Measurements from ENCODE around the gene HOXB3. TPM values are rescaled to one million over a fixed set of nuclear protein-coding genes. Genes with fewer than 3 reads are reported as not detected.

Gene HOXB3
- total and polyA plus RNA-seq, 10 donors, result 3.6 to 23.1 (median 8.8) TPM

- H3K27me3 ChIP-seq (replicated peaks in 1 of 7), result peaks cover 2 to 100% (median 80%) of the 10 kb centered on the region in 7 donors
- intact Hi-C loops (cut with DNase I; ENCODE audit: low total_unique reads), result no loop called here
- WGBS, 5 donors, result 82 to 90% (median 87%) methylated on average over 3 of the region's 3 CpGs
- TF ChIP-seq CTCF (IDR thresholded peaks at IDR 0.05 in 8 of 11, conservative IDR thresholded peaks at IDR 0.05 in 3 of 11), result no peak
- TF ChIP-seq POLR2AphosphoS5 (IDR thresholded peaks at IDR 0.05), result no peak
- no peak for TF ChIP-seq POLR2A (IDR thresholded peaks at IDR 0.05)
- H3K4me3 ChIP-seq, result no peak overlapping the region
- peaks cover 21 to 96% (median 65%) of the 10 kb centered on the region in 6 donors for H3K4me1 ChIP-seq
- H3K36me3 ChIP-seq, result no peaks in the 10 kb centered on the region
- no peaks in the 10 kb centered on the region for H3K9me3 ChIP-seq
- H3K27ac ChIP-seq, result peak overlapping the region in 4 of 8 donors; percentile 84 to 89 (median 86)
- no peak for DNase-seq
Measured at GRCh38 chr17:48583708-48584222, 6.3 kb downstream of the HOXB3 start.

GRCh38 chr17:48582750-48583069, 7.3 kb downstream of the HOXB3 start:
- WGBS, 5 donors, result 29 to 40% (median 34%) methylated on average over 7 of the region's 7 CpGs
- Histone ChIP-seq H3K36me3 (no peaks in the 10 kb centered on the region), H3K9me3 (no peaks in the 10 kb centered on the region), H3K4me1 (peaks cover 21 to 97% (median 66%) of the 10 kb centered on the region in 6 donors), H3K27ac (peak overlapping the region in 6 of 8 donors; percentile 78 to 89 (median 86)), H3K27me3 (replicated peaks in 1 of 7) (peaks cover 2 to 100% (median 82%) of the 10 kb centered on the region in 7 donors), H3K4me3 (peak overlapping the region in 4 of 8 donors; percentile 42 to 66 (median 49))
- no peak for TF ChIP-seq POLR2A (IDR thresholded peaks at IDR 0.05)
- no peak for TF ChIP-seq CTCF (IDR thresholded peaks at IDR 0.05 in 8 of 11, conservative IDR thresholded peaks at IDR 0.05 in 3 of 11)
- TF ChIP-seq POLR2AphosphoS5 (IDR thresholded peaks at IDR 0.05), result no peak
- intact Hi-C loops (cut with DNase I; ENCODE audit: low total_unique reads), result no loop called here
- no peak for DNase-seq

DNA sequence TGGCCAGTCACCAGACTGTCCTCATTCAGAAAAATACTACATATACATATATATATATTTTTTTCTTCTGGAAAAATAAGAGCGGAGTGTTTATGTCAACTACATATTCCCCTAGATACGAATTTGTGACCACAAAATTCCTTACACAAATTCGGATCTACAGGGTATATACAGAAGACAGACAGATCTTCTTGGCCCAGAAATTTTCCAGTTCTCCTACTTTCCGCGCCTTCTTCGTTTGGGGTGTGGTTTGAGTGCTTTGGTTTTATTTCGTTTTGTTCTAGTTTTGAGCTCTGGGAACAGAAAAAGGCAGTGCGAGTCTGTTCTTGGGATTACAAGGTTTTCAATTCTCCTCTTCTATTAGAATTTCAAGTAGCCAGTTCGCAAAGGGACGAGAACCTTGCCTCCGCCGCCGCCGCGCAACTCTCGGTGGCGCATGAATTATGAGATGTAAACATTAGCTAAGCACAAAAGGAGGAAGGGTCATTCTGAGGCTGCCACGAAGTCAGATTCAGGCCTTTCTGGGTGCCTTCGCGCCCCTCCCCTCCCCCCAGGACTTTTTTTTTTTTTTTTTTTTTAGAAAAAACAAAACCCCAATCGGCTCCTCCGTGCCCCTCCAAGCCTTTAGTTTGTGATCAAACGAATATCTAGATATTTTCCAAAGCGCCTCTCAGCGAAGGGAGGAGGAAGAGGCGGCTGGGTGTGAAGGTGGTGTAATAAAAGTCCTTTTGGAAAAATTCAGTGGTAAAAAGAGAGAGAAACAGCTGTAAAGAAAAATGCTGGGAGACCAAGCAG, 10.1 kb downstream of the HOXB3 start:
- intact Hi-C loops (cut with DNase I; ENCODE audit: low total_unique reads), result no loop called here
- DNase-seq, result no peak
- WGBS, 5 donors, result 43 to 56% (median 49%) methylated on average over 26 of the region's 26 CpGs
- H3K4me3 ChIP-seq, result peak overlapping the region in 2 of 8 donors; percentile 15 to 66
- TF ChIP-seq POLR2A (IDR thresholded peaks at IDR 0.05), result no peak
- no peak for TF ChIP-seq CTCF (IDR thresholded peaks at IDR 0.05 in 8 of 11, conservative IDR thresholded peaks at IDR 0.05 in 3 of 11)
- no peaks in the 10 kb centered on the region for H3K9me3 ChIP-seq
- H3K27me3 ChIP-seq (replicated peaks in 1 of 7), result peaks cover 2 to 97% (median 79%) of the 10 kb centered on the region in 7 donors
- peaks cover 12 to 96% (median 62%) of the 10 kb centered on the region in 6 donors for H3K4me1 ChIP-seq
- no peaks in the 10 kb centered on the region for H3K36me3 ChIP-seq
- H3K27ac ChIP-seq, result peak overlapping the region in 6 of 8 donors; percentile 61 to 89 (median 84)

- 30 to 46% (median 40%) methylated on average over 7 of the region's 7 CpGs for WGBS, 5 donors
- H3K27me3 ChIP-seq (replicated peaks in 1 of 7), result peaks cover 2 to 95% (median 77%) of the 10 kb centered on the region in 7 donors
- H3K4me3 ChIP-seq, result peak overlapping the region in 5 of 8 donors; percentile 55 to 85 (median 64)
- peaks cover 11 to 90% (median 60%) of the 10 kb centered on the region in 6 donors for H3K4me1 ChIP-seq
- DNase-seq, result no peak
- H3K36me3 ChIP-seq, result no peaks in the 10 kb centered on the region
- H3K27ac ChIP-seq, result peak overlapping the region in 7 of 8 donors; percentile 36 to 89 (median 83)
- no peaks in the 10 kb centered on the region for H3K9me3 ChIP-seq
- intact Hi-C loops (cut with DNase I; ENCODE audit: low total_unique reads), result no loop called here
- TF ChIP-seq CTCF (IDR thresholded peaks at IDR 0.05 in 8 of 11, conservative IDR thresholded peaks at IDR 0.05 in 3 of 11), result no peak
- TF ChIP-seq POLR2AphosphoS5 (IDR thresholded peaks at IDR 0.05), result no peak
Measured at GRCh38 chr17:48579471-48579759, 10.6 kb downstream of the HOXB3 start.

Data from spleen (tissue), 11 donors.